GM18867 (cell line): ENCODE data around the gene CNBP.
"Not testable (repeated sequence)": the region's sequence is repeated elsewhere in the genome, so short reads cannot be mapped to it uniquely, and the experiment has no call there.

Experiments
- ATAC-seq: cut with Tn5 transposase; IDR thresholded peaks from one replicate; pipeline ENCODE4 v1.9.1; 2021; ENCODE audit warnings: mild to moderate bottlenecking, moderate library complexity; ENCODE audit not compliant: unreplicated experiment

CNBP gene

GRCh38 chr3:129183569-129184395 lies at the start of gene CNBP:
Gene CNBP (minus strand): TSS chr3:129183896. CDS start chr3:129171757, 12,139 bp downstream.
- ATAC-seq, result peak; percentile 89

GRCh38 chr3:129231331-129232119 lies 47.8 kb upstream of the CNBP start:
- ATAC-seq, result no peak

- ATAC-seq, result no peak
Observed at GRCh38 chr3:129230311-129231019, 46.8 kb upstream of the CNBP start.

GRCh38 chr3:129228891-129229585 lies 45.3 kb upstream of the CNBP start:
- ATAC-seq, result no peak

GRCh38 chr3:129226374-129226773 lies 42.7 kb upstream of the CNBP start:
- no peak for ATAC-seq

GRCh38 chr3:129224984-129225393 lies 41.3 kb upstream of the CNBP start:
- ATAC-seq, result no peak

GRCh38 chr3:129224387-129224786 lies 40.7 kb upstream of the CNBP start:
- ATAC-seq, result not testable (repeated sequence)

GRCh38 chr3:129218742-129219141 lies 35.0 kb upstream of the CNBP start:
- ATAC-seq, result no peak

GRCh38 chr3:129213238-129213637 lies 29.5 kb upstream of the CNBP start:
- no peak for ATAC-seq

- no peak for ATAC-seq
Observed at GRCh38 chr3:129211772-129212171, 28.1 kb upstream of the CNBP start.

- ATAC-seq, result no peak
Observed at GRCh38 chr3:129211345-129211744, 27.6 kb upstream of the CNBP start.

GRCh38 chr3:129207479-129207878 lies 23.8 kb upstream of the CNBP start:
- ATAC-seq, result no peak

- ATAC-seq, result no peak
Observed at GRCh38 chr3:129205109-129205832, 21.6 kb upstream of the CNBP start.

- ATAC-seq, result no peak
Observed at GRCh38 chr3:129204473-129204872, 20.8 kb upstream of the CNBP start.

- no peak for ATAC-seq
Observed at GRCh38 chr3:129199366-129199765, 15.7 kb upstream of the CNBP start.

- no peak for ATAC-seq
Observed at GRCh38 chr3:129197321-129197720, 13.6 kb upstream of the CNBP start.

- ATAC-seq, result no peak
Observed at GRCh38 chr3:129196601-129197000, 12.9 kb upstream of the CNBP start.

GRCh38 chr3:129195731-129196256 lies 12.1 kb upstream of the CNBP start:
- ATAC-seq, result no peak

GRCh38 chr3:129189793-129190192 lies 6.1 kb upstream of the CNBP start:
- ATAC-seq, result not testable (repeated sequence)

- ATAC-seq, result no peak
Observed at GRCh38 chr3:129187857-129188256, 4.2 kb upstream of the CNBP start.
